Chondrocyte (in vitro differentiated cells): Measurements from ENCODE around the gene PSMB11. TPM values are rescaled to one million over a fixed set of nuclear protein-coding genes. Genes with fewer than 3 reads are reported as not detected.

ENCODE experiments used
- DNase-seq: peaks from one replicate; pipeline ENCODE4 v3.0.0; 2021; ENCODE audit warnings: mixed read lengths, low spot score
- H3K27ac Mint-ChIP-seq: one replicate; pipeline ENCODE4 v1.8.0; 2021; ENCODE audit warnings: mild to moderate bottlenecking, moderate library complexity, mixed read lengths; ENCODE audit not compliant: unreplicated experiment
- H3K27me3 Mint-ChIP-seq: 2 replicates; pipeline ENCODE4 v1.8.0; 2021; ENCODE audit warnings: low read depth, mixed read lengths
- H3K36me3 Mint-ChIP-seq: 2 replicates; pipeline ENCODE4 v1.8.0; 2021; ENCODE audit warnings: low read depth, mixed read lengths
- H3K4me1 Mint-ChIP-seq: 2 replicates; pipeline ENCODE4 v1.8.0; 2021; ENCODE audit warnings: low read depth, mild to moderate bottlenecking, mixed read lengths
- H3K4me3 Mint-ChIP-seq: one replicate; pipeline ENCODE4 v1.8.0; 2021; ENCODE audit warnings: mild to moderate bottlenecking, moderate library complexity, mixed read lengths; ENCODE audit not compliant: unreplicated experiment
- H3K9me3 Mint-ChIP-seq: 2 replicates; pipeline ENCODE4 v1.8.0; 2021; ENCODE audit warnings: low read depth, mixed read lengths
- total RNA-seq: library from RNA; stranded (reverse); gene quantifications from 3 replicates; pipeline ENCODE4 v1.2.1, GENCODE V29; 2021
- TF ChIP-seq, protein P1 (sequence below): fragments of 200-600 bp; sonication (generic); IDR thresholded peaks from 2 replicates; pipeline ENCODE4 v1.5.0; 2021; ENCODE audit warnings: antibody characterized with exemption, mild to moderate bottlenecking, moderate library complexity

Gene PSMB11
- total RNA-seq, 1 donor from 2014 or later: not detected

DNA sequence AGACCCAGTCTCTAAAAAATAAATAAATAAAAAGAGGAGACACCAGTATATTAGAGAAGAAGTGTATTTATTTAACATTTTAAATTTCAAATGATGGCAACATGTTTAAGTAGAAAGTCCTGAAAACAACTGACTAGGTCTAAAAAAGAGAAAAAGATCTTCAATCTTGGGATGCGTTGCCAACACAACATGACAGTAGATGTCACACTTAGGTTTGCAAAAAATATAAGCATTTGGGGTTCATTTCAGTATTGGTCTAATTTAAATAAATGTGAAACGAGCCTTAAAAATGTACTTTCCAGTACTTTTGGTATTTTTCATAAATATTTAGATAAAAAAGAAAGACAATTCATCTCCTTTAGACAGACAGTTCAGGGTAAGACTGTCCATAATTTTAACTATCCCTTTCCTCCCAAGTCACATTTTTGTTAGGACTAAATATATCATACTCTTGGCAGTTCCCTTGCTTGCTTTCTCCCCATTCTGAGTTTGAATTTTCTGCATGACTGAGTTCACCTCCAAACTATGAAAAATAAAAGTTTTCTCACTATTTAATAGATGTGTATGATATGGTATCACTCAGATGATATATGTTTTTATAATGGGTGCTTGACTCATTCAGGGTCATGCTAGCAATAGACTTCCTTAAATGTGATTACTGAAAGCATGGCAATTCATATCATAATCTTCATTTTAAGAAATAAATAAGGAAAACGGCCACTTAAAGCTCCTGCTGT is 36.4 kb upstream of the PSMB11 start:
- H3K27me3 Mint-ChIP-seq: no peaks in the 10 kb centered on the region
- peak overlapping the region; percentile 74 for H3K4me3 Mint-ChIP-seq
- H3K27ac Mint-ChIP-seq: peak overlapping the region; percentile 90
- H3K4me1 Mint-ChIP-seq: peaks cover 47% of the 10 kb centered on the region
- no peaks in the 10 kb centered on the region for H3K9me3 Mint-ChIP-seq
- H3K36me3 Mint-ChIP-seq: no peaks in the 10 kb centered on the region
- TF ChIP-seq, protein P1, sequence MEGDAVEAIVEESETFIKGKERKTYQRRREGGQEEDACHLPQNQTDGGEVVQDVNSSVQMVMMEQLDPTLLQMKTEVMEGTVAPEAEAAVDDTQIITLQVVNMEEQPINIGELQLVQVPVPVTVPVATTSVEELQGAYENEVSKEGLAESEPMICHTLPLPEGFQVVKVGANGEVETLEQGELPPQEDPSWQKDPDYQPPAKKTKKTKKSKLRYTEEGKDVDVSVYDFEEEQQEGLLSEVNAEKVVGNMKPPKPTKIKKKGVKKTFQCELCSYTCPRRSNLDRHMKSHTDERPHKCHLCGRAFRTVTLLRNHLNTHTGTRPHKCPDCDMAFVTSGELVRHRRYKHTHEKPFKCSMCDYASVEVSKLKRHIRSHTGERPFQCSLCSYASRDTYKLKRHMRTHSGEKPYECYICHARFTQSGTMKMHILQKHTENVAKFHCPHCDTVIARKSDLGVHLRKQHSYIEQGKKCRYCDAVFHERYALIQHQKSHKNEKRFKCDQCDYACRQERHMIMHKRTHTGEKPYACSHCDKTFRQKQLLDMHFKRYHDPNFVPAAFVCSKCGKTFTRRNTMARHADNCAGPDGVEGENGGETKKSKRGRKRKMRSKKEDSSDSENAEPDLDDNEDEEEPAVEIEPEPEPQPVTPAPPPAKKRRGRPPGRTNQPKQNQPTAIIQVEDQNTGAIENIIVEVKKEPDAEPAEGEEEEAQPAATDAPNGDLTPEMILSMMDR: no peak
- DNase-seq: no peak

DNA sequence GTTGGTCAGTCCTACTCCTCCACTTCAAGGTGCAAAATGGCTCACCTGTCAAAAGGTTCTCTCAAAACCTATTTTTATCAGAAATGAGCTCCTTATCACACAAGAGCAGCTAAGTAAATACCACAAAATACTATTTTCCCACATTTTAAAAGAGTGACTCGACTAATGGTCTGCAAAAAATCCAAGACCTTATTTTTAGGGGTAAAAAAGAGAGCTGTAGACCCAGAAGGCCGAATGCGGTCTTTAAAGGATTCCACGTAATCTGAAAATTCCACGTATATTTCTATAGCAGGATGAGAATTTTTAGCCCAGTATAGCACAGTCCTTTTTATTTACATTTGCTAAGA is 35.9 kb upstream of the PSMB11 start:
- no peak for DNase-seq
- TF ChIP-seq, protein P1: no peak
- Mint-ChIP-seq H3K36me3 (no peaks in the 10 kb centered on the region), H3K4me3 (peak overlapping the region; percentile 74), H3K27me3 (no peaks in the 10 kb centered on the region), H3K4me1 (peaks cover 47% of the 10 kb centered on the region), H3K9me3 (no peaks in the 10 kb centered on the region), H3K27ac (peak overlapping the region; percentile 90)

DNA sequence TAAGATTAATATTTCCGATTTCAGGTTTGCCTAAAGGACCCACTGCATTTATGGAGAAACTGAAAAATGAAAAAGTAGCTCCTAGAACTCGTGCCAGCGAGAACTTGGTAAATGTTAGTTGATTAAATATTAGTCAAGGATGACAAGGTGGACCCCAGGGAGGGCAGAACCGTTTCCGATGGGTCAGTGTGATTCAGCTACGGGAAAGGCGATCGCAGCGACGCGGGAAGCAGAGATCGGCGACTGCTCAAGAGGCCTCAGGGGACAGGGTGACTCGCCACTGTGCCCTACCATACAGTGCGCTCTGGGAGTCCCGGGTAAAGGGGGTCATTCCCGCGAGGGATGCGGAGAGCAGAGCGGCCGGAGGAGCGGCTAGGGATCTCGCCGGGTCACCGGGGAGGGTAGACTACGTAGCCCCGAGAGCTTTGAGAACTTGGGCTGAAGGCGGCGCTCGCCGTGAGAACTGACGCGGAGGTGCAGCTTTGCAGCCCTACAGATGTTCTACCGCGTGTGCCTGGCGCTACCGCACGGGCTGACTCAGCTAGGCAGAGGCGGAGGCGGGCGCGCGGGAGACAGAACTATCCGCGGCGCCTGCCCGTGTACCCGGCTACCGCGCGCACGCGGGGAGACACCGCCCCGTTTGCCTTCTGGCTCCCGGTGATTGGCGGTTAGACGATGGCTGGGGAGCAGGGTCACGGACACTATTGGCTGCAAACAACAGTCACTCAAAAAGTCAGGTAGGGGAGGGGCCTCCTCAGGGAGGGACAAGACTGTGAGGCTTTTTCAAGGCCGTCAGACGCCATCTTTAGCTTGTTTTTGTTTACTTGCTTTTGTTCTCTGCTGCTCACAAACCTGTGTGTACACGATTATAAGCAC is 35.2 kb upstream of the PSMB11 start:
- peak overlapping the region; percentile 74 for H3K4me3 Mint-ChIP-seq
- H3K36me3 Mint-ChIP-seq: no peaks in the 10 kb centered on the region
- peaks cover 50% of the 10 kb centered on the region for H3K4me1 Mint-ChIP-seq
- H3K27me3 Mint-ChIP-seq: no peaks in the 10 kb centered on the region
- H3K9me3 Mint-ChIP-seq: no peaks in the 10 kb centered on the region
- DNase-seq: peak; percentile 97
- H3K27ac Mint-ChIP-seq: peak overlapping the region; percentile 90
- TF ChIP-seq, protein P1: peak; percentile 74

DNA sequence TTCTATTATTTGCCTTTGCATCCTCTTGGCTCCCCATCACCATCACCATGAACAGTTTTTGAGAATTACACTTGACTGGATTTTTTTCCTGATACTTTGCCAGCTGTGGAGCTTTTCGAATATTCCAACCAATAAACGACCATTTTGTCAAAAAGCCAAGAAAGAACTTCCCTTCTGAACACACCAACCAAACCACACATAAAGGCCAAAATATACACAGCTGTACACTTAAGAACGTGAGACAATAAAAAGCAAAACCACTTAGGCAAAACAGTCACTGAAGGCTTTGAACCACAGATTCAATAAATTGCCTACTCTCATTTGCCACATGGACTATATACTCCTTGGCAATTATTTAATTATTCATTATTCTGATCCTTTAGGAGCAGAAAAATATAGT is 33.2 kb upstream of the PSMB11 start:
- Mint-ChIP-seq H3K4me3 (no peak overlapping the region), H3K4me1 (peaks cover 50% of the 10 kb centered on the region), H3K36me3 (no peaks in the 10 kb centered on the region), H3K9me3 (no peaks in the 10 kb centered on the region), H3K27me3 (no peaks in the 10 kb centered on the region), H3K27ac (peak overlapping the region; percentile 10)
- TF ChIP-seq, protein P1: no peak
- no peak for DNase-seq

DNA sequence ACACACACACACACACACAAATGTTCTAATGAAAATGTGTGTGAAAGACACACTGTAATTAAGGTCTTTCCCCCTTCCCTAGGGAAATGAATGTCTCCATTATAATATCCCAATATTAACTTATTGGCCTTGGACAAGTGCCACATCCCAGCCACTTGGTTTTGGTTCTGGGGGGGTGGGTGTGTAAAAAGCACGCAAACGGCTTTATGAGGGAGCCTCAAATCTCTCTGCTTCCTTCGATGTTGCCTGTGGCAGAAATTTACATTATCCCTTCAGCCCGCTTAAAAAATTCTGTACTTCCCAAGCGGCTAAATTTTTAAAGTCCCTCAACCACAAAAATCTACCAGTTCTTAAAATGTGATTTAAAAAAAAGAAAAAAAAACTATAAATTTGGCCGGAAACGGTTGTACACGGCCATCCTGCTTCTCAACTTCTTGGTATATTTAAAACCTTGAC is 32.5 kb upstream of the PSMB11 start:
- Mint-ChIP-seq H3K4me3 (peak overlapping the region; percentile 83), H3K27me3 (no peaks in the 10 kb centered on the region), H3K36me3 (no peaks in the 10 kb centered on the region), H3K27ac (peak overlapping the region; percentile 94), H3K4me1 (peaks cover 50% of the 10 kb centered on the region), H3K9me3 (no peaks in the 10 kb centered on the region)
- no peak for DNase-seq
- TF ChIP-seq, protein P1: no peak
